Tibial nerve (tissue), 4 donors: Measurements from ENCODE around the gene C5AR2. TPM values are rescaled to one million over a fixed set of nuclear protein-coding genes. Genes with fewer than 3 reads are reported as not detected.

ENCODE experiments used
- DNase-seq, 2 donors: peaks; one replicate each; pipeline ENCODE4 v3.0.0-alpha.2; 2019; ENCODE audit warnings: low spot score in 2 of 2
- H3K27ac ChIP-seq, 4 donors: fragments of 200-600 bp; sonication (generic) in 3 of 4; one replicate each; pipeline ENCODE4 v1.5.1; 2017 to 2019; ENCODE audit warnings: mild to moderate bottlenecking in 1 of 4
- H3K27me3 ChIP-seq, 2 donors: fragments of 200-600 bp; sonication (generic) in 1 of 2; one replicate each; pipeline versions ENCODE4 v1.5.1 to v1.6.0; 2017 to 2019
- H3K36me3 ChIP-seq, 3 donors: fragments of 200-600 bp; sonication (generic); one replicate each; pipeline ENCODE4 v1.5.1; 2018 to 2019
- H3K4me1 ChIP-seq, 4 donors: fragments of 200-600 bp; sonication (generic) in 3 of 4; one replicate each; pipeline ENCODE4 v1.5.1; 2017 to 2019
- H3K4me3 ChIP-seq, 4 donors: fragments of 200-600 bp; sonication (generic) in 3 of 4; one replicate each; pipeline ENCODE4 v1.5.1; 2017 to 2019; ENCODE audit warnings: mild to moderate bottlenecking in 1 of 4, moderate library complexity in 1 of 4
- H3K9me3 ChIP-seq, 4 donors: fragments of 200-600 bp; sonication (generic) in 3 of 4; one replicate each; pipeline ENCODE4 v1.5.1; 2017 to 2019
- CTCF ChIP-seq, 5 experiments: fragments of 200-600 bp in 3 of 5; fragments of 450-650 bp in 2 of 5; sonication (generic) in 3 of 5; IDR thresholded peaks; one replicate each; pipeline ENCODE4 v1.5.1; 2016 to 2019; ENCODE audit warnings: antibody characterized with exemption in 5 of 5, mild to moderate bottlenecking in 3 of 5, moderate library complexity in 2 of 5
- EP300 ChIP-seq, 2 donors: sonication (generic); formaldehyde crosslinking; IDR thresholded peaks; one replicate each; pipeline ENCODE4 v1.6.1; 2017; ENCODE audit warnings: antibody characterized with exemption in 2 of 2, mild to moderate bottlenecking in 1 of 2
- POLR2A ChIP-seq, 2 donors: fragments of 450-650 bp; IDR thresholded peaks; one replicate each; pipeline ENCODE4 v1.6.1; 2017; ENCODE audit warnings: antibody characterized with exemption in 2 of 2, mild to moderate bottlenecking in 2 of 2, moderate library complexity in 2 of 2
- WGBS, 2 donors: methylation state at CpG; one replicate each; pipeline ENCODE4 v1.1.5; 2018; 5-methylcytosine and 5-hydroxymethylcytosine counted together
- total RNA-seq, 4 donors: library from RNA; depleted of rRNA; stranded (reverse); fragments of >200 nt; gene quantifications; one replicate each; pipeline ENCODE4 v1.1.0, GENCODE V29; 2016

C5AR2 gene
- total RNA-seq, 4 donors from 2014 or later: 1.5 to 11.0 (median 4.7) TPM

GRCh38 chr19:47302249-47302648 lies 29.7 kb upstream of the C5AR2 start:
- Histone ChIP-seq H3K4me3 (no peak overlapping the region), H3K27ac (no peak overlapping the region), H3K36me3 (no peaks in the 10 kb centered on the region), H3K9me3 (no peaks in the 10 kb centered on the region), H3K27me3 (no peaks in the 10 kb centered on the region), H3K4me1 (peaks cover 0 to 10% (median 4%) of the 10 kb centered on the region in 4 donors)
- no peak for DNase-seq
- no peak for TF ChIP-seq EP300 (IDR thresholded peaks at IDR 0.05)
- TF ChIP-seq POLR2A (IDR thresholded peaks at IDR 0.05): no peak
- no peak for TF ChIP-seq CTCF (IDR thresholded peaks at IDR 0.05)
- 88 to 95% methylated on average over 10 of the region's 10 CpGs for WGBS, 2 donors

DNA sequence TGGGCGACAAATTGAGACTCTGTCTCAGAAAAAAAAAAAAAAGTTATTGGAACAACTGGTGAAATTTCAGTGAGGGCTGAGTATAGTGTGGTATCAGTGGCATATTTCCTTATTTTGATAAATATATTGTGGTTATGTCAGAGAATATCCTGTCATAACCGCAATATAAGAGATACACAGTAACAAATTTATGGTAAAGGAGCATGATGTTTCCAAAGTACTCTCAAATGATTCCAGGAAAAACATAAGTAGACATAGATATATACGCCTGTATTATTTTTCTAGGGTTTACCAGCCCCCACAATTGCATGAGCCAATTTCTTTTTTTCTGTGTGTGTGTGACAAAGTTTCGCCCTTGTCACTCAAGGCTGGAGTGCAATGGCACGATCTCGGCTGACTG lies 28.0 kb upstream of the C5AR2 start:
- Histone ChIP-seq H3K4me1 (peaks cover 0 to 12% (median 4%) of the 10 kb centered on the region in 4 donors), H3K9me3 (no peaks in the 10 kb centered on the region), H3K27ac (no peak overlapping the region), H3K27me3 (no peaks in the 10 kb centered on the region), H3K4me3 (no peak overlapping the region), H3K36me3 (no peaks in the 10 kb centered on the region)
- no peak for DNase-seq
- TF ChIP-seq CTCF (IDR thresholded peaks at IDR 0.05): no peak
- TF ChIP-seq EP300 (IDR thresholded peaks at IDR 0.05): no peak
- WGBS, 2 donors: 82 to 84% methylated on average over 6 of the region's 6 CpGs

DNA sequence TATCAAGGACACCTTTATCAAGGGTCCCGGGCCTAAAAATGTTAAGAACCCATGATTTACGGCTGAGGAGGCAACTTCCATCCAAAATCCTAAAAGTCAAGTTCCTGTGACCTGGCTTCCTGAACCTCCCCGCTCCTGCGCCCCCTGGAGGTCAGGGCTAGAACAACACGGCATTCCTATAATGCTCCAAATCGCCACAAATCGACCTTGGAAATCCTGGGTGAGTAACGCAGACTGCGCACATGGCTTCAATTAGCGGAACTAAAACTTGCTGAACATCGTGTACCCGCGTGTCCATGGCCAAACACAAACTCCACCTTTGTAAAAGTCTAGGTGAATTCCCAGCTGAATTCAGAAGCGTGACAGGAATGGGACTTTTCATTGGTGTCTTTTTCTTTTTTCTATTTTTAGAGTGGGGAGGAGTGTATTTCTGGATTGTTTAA lies 26.6 kb upstream of the C5AR2 start:
- Histone ChIP-seq H3K27me3 (no peaks in the 10 kb centered on the region), H3K27ac (no peak overlapping the region), H3K4me1 (peaks cover 0 to 15% (median 4%) of the 10 kb centered on the region in 4 donors), H3K36me3 (no peaks in the 10 kb centered on the region), H3K9me3 (no peaks in the 10 kb centered on the region), H3K4me3 (no peak overlapping the region)
- peak; percentile 65 to 77 for DNase-seq
- TF ChIP-seq CTCF (IDR thresholded peaks at IDR 0.05): peak; percentile 70 to 92 (median 82)
- peak in 1 of 2 donors; percentile 70 for TF ChIP-seq EP300 (IDR thresholded peaks at IDR 0.05)
- TF ChIP-seq POLR2A (IDR thresholded peaks at IDR 0.05): no peak
- WGBS, 2 donors: 7 to 8% methylated on average over 14 of the region's 14 CpGs

- 87 to 98% methylated on average over 3 of the region's 3 CpGs for WGBS, 2 donors
- no peak overlapping the region for H3K27ac ChIP-seq
Measured at GRCh38 chr19:47306303-47306702, 25.7 kb upstream of the C5AR2 start.

DNA sequence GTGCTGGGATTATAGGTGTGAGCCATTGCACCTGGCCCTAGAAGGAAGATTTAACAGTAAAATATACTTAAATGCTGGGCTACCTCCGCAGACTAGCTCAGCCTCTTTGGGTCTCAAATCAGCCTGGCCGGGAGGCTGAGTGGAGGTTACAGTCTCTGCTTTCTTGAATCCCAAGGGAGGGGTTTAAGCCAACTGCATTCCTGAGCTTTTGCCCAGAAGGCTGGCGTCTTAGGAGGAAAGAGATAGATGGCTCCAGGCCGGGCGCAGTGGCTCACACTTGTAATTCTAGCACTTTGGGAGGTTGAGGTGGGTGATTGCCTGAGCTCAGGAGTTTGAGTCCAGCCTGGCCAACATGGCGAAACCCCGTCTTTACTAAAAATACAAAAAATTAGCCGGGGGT lies 22.9 kb upstream of the C5AR2 start:
- 66 to 72% methylated on average over 8 of the region's 8 CpGs for WGBS, 2 donors
- no peak for DNase-seq
- Histone ChIP-seq H3K27ac (no peak overlapping the region), H3K36me3 (no peaks in the 10 kb centered on the region), H3K9me3 (no peaks in the 10 kb centered on the region), H3K4me3 (no peak overlapping the region), H3K27me3 (no peaks in the 10 kb centered on the region), H3K4me1 (peaks cover 0 to 15% (median 4%) of the 10 kb centered on the region in 4 donors)
- TF ChIP-seq EP300 (IDR thresholded peaks at IDR 0.05) (no peak), CTCF (IDR thresholded peaks at IDR 0.05) (no peak), POLR2A (IDR thresholded peaks at IDR 0.05) (no peak)

More at GRCh38 chr19:47306303-47306702, 25.7 kb upstream of the C5AR2 start:
- Histone ChIP-seq H3K27me3 (no peaks in the 10 kb centered on the region), H3K36me3 (no peaks in the 10 kb centered on the region), H3K4me1 (peaks cover 0 to 15% (median 4%) of the 10 kb centered on the region in 4 donors), H3K9me3 (no peaks in the 10 kb centered on the region), H3K4me3 (no peak overlapping the region)
- no peak for TF ChIP-seq EP300 (IDR thresholded peaks at IDR 0.05)
- TF ChIP-seq CTCF (IDR thresholded peaks at IDR 0.05): no peak
- TF ChIP-seq POLR2A (IDR thresholded peaks at IDR 0.05): no peak
- no peak for DNase-seq
